Smooth muscle cell (in vitro differentiated cells): ENCODE data around the gene SNRNP70. TPM values are rescaled to one million over a fixed set of nuclear protein-coding genes. Genes with fewer than 3 reads are reported as not detected.

Experiments
- DNase-seq: peaks from one replicate; lab custom pipeline; 2025; ENCODE audit not compliant: unreplicated experiment; lab: John Stamatoyannopoulos, UW
- H2AFZ ChIP-seq: fragments of 200-600 bp; sonication (generic); 2 replicates; pipeline ENCODE4 v1.6.0; 2016; ENCODE audit warnings: antibody characterized with exemption, low read depth, mild to moderate bottlenecking
- H3F3A ChIP-seq: fragments of 200-600 bp; sonication (generic); 2 replicates; pipeline ENCODE4 v1.6.0; 2017; ENCODE audit warnings: antibody characterized with exemption, low read depth
- H3K27ac ChIP-seq: fragments of 200-600 bp; sonication (generic); 2 replicates; pipeline ENCODE4 v1.5.1; 2016; ENCODE audit warnings: low read depth, mild to moderate bottlenecking
- H3K27me3 ChIP-seq: fragments of 200-600 bp; sonication (generic); 2 replicates; pipeline ENCODE4 v1.6.1; 2016; ENCODE audit warnings: low read depth, mild to moderate bottlenecking
- H3K36me3 ChIP-seq: fragments of 200-600 bp; sonication (generic); 2 replicates; pipeline ENCODE4 v1.5.1; 2016; ENCODE audit warnings: low read depth
- H3K4me1 ChIP-seq: fragments of 200-600 bp; sonication (generic); 2 replicates; pipeline ENCODE4 v1.5.1; 2016; ENCODE audit warnings: low read depth
- H3K4me2 ChIP-seq: fragments of 200-600 bp; sonication (generic); 2 replicates; pipeline ENCODE4 v1.6.0; 2016; ENCODE audit warnings: mild to moderate bottlenecking
- H3K4me3 ChIP-seq: fragments of 200-600 bp; sonication (generic); 2 replicates; pipeline ENCODE4 v1.5.1; 2016; ENCODE audit warnings: mild to moderate bottlenecking
- H3K79me2 ChIP-seq: fragments of 200-600 bp; sonication (generic); 2 replicates; pipeline ENCODE4 v1.6.0; 2016; ENCODE audit warnings: low read depth, mild to moderate bottlenecking
- H3K9ac ChIP-seq: fragments of 200-600 bp; sonication (generic); 2 replicates; pipeline ENCODE4 v1.6.0; 2016; ENCODE audit warnings: low read depth
- H3K9me3 ChIP-seq: fragments of 200-600 bp; sonication (generic); replicated peaks from 2 replicates; pipeline ENCODE4 v1.5.1; 2016; ENCODE audit warnings: low read depth
- H4K20me1 ChIP-seq: fragments of 200-600 bp; sonication (generic); 2 replicates; pipeline ENCODE4 v1.6.0; 2016; ENCODE audit warnings: low read depth
- CTCF ChIP-seq: fragments of 200-600 bp; sonication (generic); IDR thresholded peaks from 2 replicates; pipeline ENCODE4 v1.5.1; 2017; ENCODE audit warnings: borderline replicate concordance, mild to moderate bottlenecking, antibody characterized with exemption; ENCODE audit not compliant: insufficient read depth, poor library complexity, severe bottlenecking
- WGBS: methylation state at CpG from one replicate; pipeline ENCODE4 v1.1.7; 2016; ENCODE audit warnings: low lambda C conversion rate; 5-methylcytosine and 5-hydroxymethylcytosine counted together
- polyA plus RNA-seq: library from polyadenylated mRNA; unstranded; fragments of >200 nt; fragmentation: Nextera tagmentation; extraction: Ambion mirVana; gene quantifications from 2 replicates; pipeline ENCODE4 v1.2.1, GENCODE V29; 2016
- total RNA-seq: library from RNA; depleted of rRNA; stranded (reverse); fragments of >200 nt; gene quantifications from 2 replicates; pipeline ENCODE4 v1.2.3, GENCODE V29; 2014

SNRNP70 gene
- total and polyA plus RNA-seq, 2 experiments from 2014 or later: 200 to 206 TPM

- peaks cover 16% of the 10 kb centered on the region for H3K4me1 ChIP-seq
- no peaks in the 10 kb centered on the region for H3K9me3 ChIP-seq
- no peak overlapping the region for H2AFZ ChIP-seq
- H4K20me1 ChIP-seq: no peaks in the 10 kb centered on the region
- H3K27ac ChIP-seq: no peak overlapping the region
- H3K4me2 ChIP-seq: no peak overlapping the region
- H3K36me3 ChIP-seq: no peaks in the 10 kb centered on the region
- WGBS: 96% methylated on average over 9 of the region's 9 CpGs
- no peaks in the 10 kb centered on the region for H3F3A ChIP-seq
- DNase-seq: no peak
- no peak for TF ChIP-seq CTCF
- H3K4me3 ChIP-seq: no peak overlapping the region
- H3K9ac ChIP-seq: no peak overlapping the region
- peaks cover 29% of the 10 kb centered on the region for H3K27me3 ChIP-seq
- H3K79me2 ChIP-seq: no peaks in the 10 kb centered on the region
Observed at GRCh38 chr19:49069026-49069425, 16.2 kb upstream of the SNRNP70 start.

- no peak overlapping the region for H3K4me3 ChIP-seq
- no peaks in the 10 kb centered on the region for H4K20me1 ChIP-seq
- no peak overlapping the region for H3K4me2 ChIP-seq
- H3K27ac ChIP-seq: no peak overlapping the region
- no peak overlapping the region for H3K9ac ChIP-seq
- H3F3A ChIP-seq: no peaks in the 10 kb centered on the region
- no peak for DNase-seq
- TF ChIP-seq CTCF: no peak
- H2AFZ ChIP-seq: no peak overlapping the region
- no peaks in the 10 kb centered on the region for H3K36me3 ChIP-seq
- peaks cover 4% of the 10 kb centered on the region for H3K4me1 ChIP-seq
- H3K9me3 ChIP-seq: no peaks in the 10 kb centered on the region
- no peaks in the 10 kb centered on the region for H3K79me2 ChIP-seq
- 96% methylated on average over 21 of the region's 21 CpGs for WGBS
- H3K27me3 ChIP-seq: peaks cover 29% of the 10 kb centered on the region
Observed at GRCh38 chr19:49070416-49070815, 14.8 kb upstream of the SNRNP70 start.

- WGBS: 14% methylated on average over 77 of the region's 93 CpGs
Observed at GRCh38 chr19:49071860-49072547, 13.2 kb upstream of the SNRNP70 start.

More at GRCh38 chr19:49071860-49072547, 13.2 kb upstream of the SNRNP70 start:
- Histone ChIP-seq H3K4me1 (no peaks in the 10 kb centered on the region), H2AFZ (no peak overlapping the region), H3K79me2 (no peaks in the 10 kb centered on the region), H3K4me2 (peak overlapping the region; percentile 74), H3K9ac (no peak overlapping the region), H3F3A (no peaks in the 10 kb centered on the region), H3K9me3 (no peaks in the 10 kb centered on the region), H3K4me3 (no peak overlapping the region), H4K20me1 (no peaks in the 10 kb centered on the region), H3K27me3 (peaks cover 29% of the 10 kb centered on the region), H3K36me3 (no peaks in the 10 kb centered on the region), H3K27ac (no peak overlapping the region)
- DNase-seq: no peak
- no peak for TF ChIP-seq CTCF
